Medulla oblongata (tissue), 1 donor: ENCODE data around the gene FSD1.
"Not testable (repeated sequence)": the region's sequence is repeated elsewhere in the genome, so short reads cannot be mapped to it uniquely, and the experiment has no call there.

Experiments
- DNase-seq: peaks from one replicate; pipeline ENCODE4 v3.0.0-alpha.2; 2015; ENCODE audit errors: extremely low spot score

The FSD1 gene

GRCh38 chr19:4319067-4319718 is 14.8 kb downstream of the FSD1 start:
- DNase-seq: no peak

GRCh38 chr19:4320419-4320818 is 16.0 kb downstream of the FSD1 start:
- no peak for DNase-seq

- no peak for DNase-seq
These were observed 18.7 kb downstream of the FSD1 start for GRCh38 chr19:4322942-4323665.

- DNase-seq: no peak
These were observed 19.3 kb downstream of the FSD1 start for GRCh38 chr19:4323692-4324091.

- DNase-seq: no peak
These were observed 19.8 kb downstream of the FSD1 start for GRCh38 chr19:4324228-4324627.

GRCh38 chr19:4326215-4326836 is 21.9 kb downstream of the FSD1 start:
- DNase-seq: no peak

GRCh38 chr19:4326837-4327251 is 22.4 kb downstream of the FSD1 start:
- no peak for DNase-seq

- DNase-seq: no peak
These were observed 23.0 kb downstream of the FSD1 start for GRCh38 chr19:4327252-4327876.

- DNase-seq: no peak
These were observed 23.5 kb downstream of the FSD1 start for GRCh38 chr19:4327877-4328242.

- DNase-seq: peak; percentile 92
These were observed 24.0 kb downstream of the FSD1 start for GRCh38 chr19:4328243-4328990.

GRCh38 chr19:4328991-4329681 is 24.7 kb downstream of the FSD1 start:
- DNase-seq: not testable (repeated sequence)

- no peak for DNase-seq
These were observed 25.5 kb downstream of the FSD1 start for GRCh38 chr19:4329858-4330257.

- DNase-seq: no peak
These were observed 30.7 kb downstream of the FSD1 start for GRCh38 chr19:4334929-4335570.

- DNase-seq: peak; percentile 43
These were observed 33.6 kb downstream of the FSD1 start for GRCh38 chr19:4337906-4338440.

- no peak for DNase-seq
These were observed 34.3 kb downstream of the FSD1 start, which contains the start of gene STAP2 for GRCh38 chr19:4338441-4339355. Gene STAP2, minus strand, starts transcription at chr19:4338827. Its CDS starts 74 bp downstream, at chr19:4338753.

- no peak for DNase-seq
These were observed 37.9 kb downstream of the FSD1 start for GRCh38 chr19:4342314-4342614.

GRCh38 chr19:4342615-4343369 is 38.4 kb downstream of the FSD1 start:
- DNase-seq: peak; percentile 100
